Measurements from ENCODE around the gene OR51S1.

DNA sequence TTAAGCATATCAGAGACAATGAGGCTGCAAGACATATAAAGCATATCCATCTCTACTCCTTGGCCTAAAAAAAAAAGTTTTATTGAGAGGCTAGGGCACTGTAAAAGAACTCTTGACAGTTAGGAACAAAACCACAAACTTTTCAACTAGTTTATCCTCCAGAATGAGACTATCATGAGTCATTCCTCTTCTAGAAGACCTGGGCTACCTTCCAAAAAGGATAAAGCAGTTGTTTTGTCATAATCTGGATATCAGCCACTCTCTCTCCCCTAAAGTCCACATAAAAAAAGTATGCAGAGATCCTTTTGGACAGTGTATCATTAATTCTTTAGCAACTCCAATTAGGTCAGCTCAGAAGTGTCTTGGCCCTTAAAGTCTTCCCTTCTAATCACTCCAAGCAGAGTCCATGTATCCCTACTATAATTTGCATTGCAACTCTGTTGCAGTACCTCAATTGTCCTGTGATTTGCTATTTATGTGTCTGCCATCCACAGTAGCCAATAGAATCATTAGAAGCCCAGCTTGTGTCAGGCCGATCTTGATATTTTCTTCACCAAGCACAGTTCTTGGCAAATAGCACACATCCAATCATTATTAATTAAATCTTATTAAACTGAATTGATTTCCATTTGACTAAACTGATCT is 43.1 kb upstream of the OR51S1 start:
- TF ChIP-seq, protein P1, sequence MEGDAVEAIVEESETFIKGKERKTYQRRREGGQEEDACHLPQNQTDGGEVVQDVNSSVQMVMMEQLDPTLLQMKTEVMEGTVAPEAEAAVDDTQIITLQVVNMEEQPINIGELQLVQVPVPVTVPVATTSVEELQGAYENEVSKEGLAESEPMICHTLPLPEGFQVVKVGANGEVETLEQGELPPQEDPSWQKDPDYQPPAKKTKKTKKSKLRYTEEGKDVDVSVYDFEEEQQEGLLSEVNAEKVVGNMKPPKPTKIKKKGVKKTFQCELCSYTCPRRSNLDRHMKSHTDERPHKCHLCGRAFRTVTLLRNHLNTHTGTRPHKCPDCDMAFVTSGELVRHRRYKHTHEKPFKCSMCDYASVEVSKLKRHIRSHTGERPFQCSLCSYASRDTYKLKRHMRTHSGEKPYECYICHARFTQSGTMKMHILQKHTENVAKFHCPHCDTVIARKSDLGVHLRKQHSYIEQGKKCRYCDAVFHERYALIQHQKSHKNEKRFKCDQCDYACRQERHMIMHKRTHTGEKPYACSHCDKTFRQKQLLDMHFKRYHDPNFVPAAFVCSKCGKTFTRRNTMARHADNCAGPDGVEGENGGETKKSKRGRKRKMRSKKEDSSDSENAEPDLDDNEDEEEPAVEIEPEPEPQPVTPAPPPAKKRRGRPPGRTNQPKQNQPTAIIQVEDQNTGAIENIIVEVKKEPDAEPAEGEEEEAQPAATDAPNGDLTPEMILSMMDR (IDR thresholded peaks at IDR 0.05; ENCODE audit: low read depth, low read length, poor library complexity, severe bottlenecking): no peak
- TF ChIP-seq EZH2phosphoT487 (IDR thresholded peaks at IDR 0.05; ENCODE audit: borderline replicate concordance, low read length): no peak

Measured in DOHH2 (cell line).